Lung (tissue), 12 donors: ENCODE measurements around the gene JPT2. TPM values are rescaled to one million over a fixed set of nuclear protein-coding genes. Genes with fewer than 3 reads are reported as not detected.

Experiments
- ATAC-seq: fragments of 200-7000 bp; cut with Tn5 transposase; one replicate; pipeline ENCODE4 v1.9.1; 2020; ENCODE audit warnings: moderate number of reproducible peaks; ENCODE audit not compliant: insufficient read depth, low FRiP score
- DNase-seq, 3 donors: peaks; one replicate each; pipeline ENCODE4 v3.0.0-alpha.2; 2013 to 2017
- H3K27ac ChIP-seq, 2 donors: one replicate each; pipeline ENCODE4 v1.5.1; 2013; ENCODE audit warnings: mild to moderate bottlenecking in 2 of 2, moderate library complexity in 2 of 2, control low read depth in 1 of 2, inconsistent platforms in 1 of 2, low read depth in 1 of 2, low read length in 1 of 2
- H3K27me3 ChIP-seq, 3 donors: one replicate each; pipeline ENCODE4 v1.5.1; 2013; ENCODE audit warnings: low read length in 2 of 3; ENCODE audit not compliant: control insufficient read depth in 3 of 3, insufficient read depth in 3 of 3
- H3K36me3 ChIP-seq, 4 donors: one replicate each; pipeline ENCODE4 v1.5.1; 2013; ENCODE audit warnings: low read length in 4 of 4, mild to moderate bottlenecking in 1 of 4, moderate library complexity in 1 of 4; ENCODE audit not compliant: control insufficient read depth in 4 of 4, insufficient read depth in 4 of 4
- H3K4me1 ChIP-seq, 5 donors: one replicate each; pipeline ENCODE4 v1.5.1; 2013; ENCODE audit warnings: low read length in 5 of 5, mild to moderate bottlenecking in 2 of 5, moderate library complexity in 1 of 5; ENCODE audit not compliant: control insufficient read depth in 5 of 5, insufficient read depth in 5 of 5
- H3K4me3 ChIP-seq: one replicate; pipeline ENCODE4 v1.5.1; 2013; ENCODE audit warnings: mild to moderate bottlenecking, control low read depth, moderate library complexity
- H3K9ac ChIP-seq, 2 donors: one replicate each; pipeline ENCODE4 v1.5.1; 2013; ENCODE audit warnings: low read length in 2 of 2, control low read depth in 1 of 2; ENCODE audit not compliant: insufficient read depth in 1 of 2
- H3K9me3 ChIP-seq, 4 donors: one replicate each; pipeline ENCODE4 v1.5.1; 2013; ENCODE audit warnings: low read length in 3 of 4, mild to moderate bottlenecking in 1 of 4, moderate library complexity in 1 of 4; ENCODE audit not compliant: control insufficient read depth in 4 of 4, insufficient read depth in 3 of 4
- CTCF ChIP-seq: IDR thresholded peaks from 2 replicates; pipeline ENCODE4 v1.5.1; 2012; ENCODE audit warnings: mild to moderate bottlenecking; ENCODE audit errors: control extremely low read depth, extremely low read depth
- WGBS, 2 donors: extraction: QIAGEN DNeasy Blood & Tissue Kit; methylation state at CpG; one replicate each; pipeline ENCODE4 v1.1.7; 2013; 5-methylcytosine and 5-hydroxymethylcytosine counted together
- polyA plus RNA-seq, 2 donors: library from polyadenylated mRNA; stranded (reverse); fragments of 200-250 nt; gene quantifications; one replicate each; pipeline ENCODE4 v1.2.1, GENCODE V29; 2013
- total RNA-seq, 2 donors: library from RNA; depleted of rRNA in 1 of 2; stranded (reverse); fragments of >200 nt in 1 of 2; gene quantifications; one replicate each; pipeline ENCODE4 v1.2.1, GENCODE V29; 2014 to 2021
- donor health status: control.
- donor health status: control.
- donor health status: Bipolar disorder and iron deficiency.
- donor health status: healthy.
- donor health status: DM: yes; HTN: yes; CAD: no.

JPT2 gene
- total and polyA plus RNA-seq, 4 donors, result 28.7 to 71.9 (median 51.6) TPM

GRCh38 chr16:1670866-1671265 lies 7.2 kb upstream of the JPT2 start:
- H3K4me3 ChIP-seq, result no peak overlapping the region
- ATAC-seq (no peak), DNase-seq (no peak)
- TF ChIP-seq CTCF, result no peak
- H3K36me3 ChIP-seq, result peaks cover 13 to 83% (median 68%) of the 10 kb centered on the region in 4 donors
- no peaks in the 10 kb centered on the region for H3K9me3 ChIP-seq
- no peak overlapping the region for H3K9ac ChIP-seq
- H3K27me3 ChIP-seq, result no peaks in the 10 kb centered on the region
- H3K4me1 ChIP-seq, result no peaks in the 10 kb centered on the region
- 96 to 98% methylated on average over 7 of the region's 7 CpGs for WGBS, 2 donors
- H3K27ac ChIP-seq, result no peak overlapping the region

- Histone ChIP-seq H3K9ac (no peak overlapping the region), H3K27me3 (no peaks in the 10 kb centered on the region), H3K4me1 (peaks cover 0 to under 1% (median 0%) of the 10 kb centered on the region in 5 donors), H3K27ac (no peak overlapping the region), H3K4me3 (no peak overlapping the region), H3K36me3 (peaks cover 13 to 64% (median 56%) of the 10 kb centered on the region in 4 donors), H3K9me3 (no peaks in the 10 kb centered on the region)
- DNase-seq (no peak), ATAC-seq (no peak)
- no peak for TF ChIP-seq CTCF
- WGBS, 2 donors, result 92 to 94% methylated on average over 26 of the region's 26 CpGs
These were observed 4.5 kb upstream of the JPT2 start for GRCh38 chr16:1673424-1674151.

GRCh38 chr16:1674306-1674705 lies 3.8 kb upstream of the JPT2 start:
- Histone ChIP-seq H3K9me3 (no peaks in the 10 kb centered on the region), H3K9ac (no peak overlapping the region), H3K4me1 (peaks cover 0 to 7% (median 0%) of the 10 kb centered on the region in 5 donors), H3K36me3 (peaks cover 8 to 58% (median 50%) of the 10 kb centered on the region in 4 donors), H3K4me3 (no peak overlapping the region), H3K27me3 (no peaks in the 10 kb centered on the region), H3K27ac (no peak overlapping the region)
- 87 to 94% methylated on average over 7 of the region's 7 CpGs for WGBS, 2 donors
- no peak for DNase-seq
- ATAC-seq, result no peak
- no peak for TF ChIP-seq CTCF
